Hippocampal formation (tissue), 2 donors: ENCODE measurements around the gene ANKRD45.
A peak's percentile ranks its signal among the peaks of the same experiment; 100 is the strongest.
"Not testable (repeated sequence)": the region's sequence is repeated elsewhere in the genome, so short reads cannot be mapped to it uniquely, and the experiment has no call there.

Experiments used
- DNase-seq, 2 donors: peaks; one replicate each; lab custom pipeline; 2025; lab: John Stamatoyannopoulos, UW

The ANKRD45 gene

GRCh38 chr1:173669491-173669941 is at the start of gene ANKRD45:
ANKRD45 (minus strand) TSS chr1:173669851; CDS start chr1:173659418, 10,433 bp downstream.
- DNase-seq, result peak in 1 of 2 donors; percentile 5

GRCh38 chr1:173717238-173717637 is 47.6 kb upstream of the ANKRD45 start:
- no peak for DNase-seq

GRCh38 chr1:173715538-173715844 is 45.8 kb upstream of the ANKRD45 start:
- no peak for DNase-seq

GRCh38 chr1:173714759-173715537 is 45.3 kb upstream of the ANKRD45 start, which contains the start of gene KLHL20:
KLHL20 (plus strand) TSS chr1:173714981; CDS start chr1:173716044, 1,063 bp downstream.
- peak; percentile 69 to 76 for DNase-seq

GRCh38 chr1:173714441-173714758 is 44.7 kb upstream of the ANKRD45 start:
- DNase-seq, result no peak

- DNase-seq, result no peak
These were observed 39.1 kb upstream of the ANKRD45 start for GRCh38 chr1:173708787-173709186.

GRCh38 chr1:173705117-173705516 is 35.5 kb upstream of the ANKRD45 start:
- no peak for DNase-seq

- DNase-seq, result no peak
These were observed 33.1 kb upstream of the ANKRD45 start for GRCh38 chr1:173702736-173703135.

- not testable (repeated sequence) for DNase-seq
These were observed 31.6 kb upstream of the ANKRD45 start for GRCh38 chr1:173701299-173701698.

GRCh38 chr1:173693238-173693637 is 23.6 kb upstream of the ANKRD45 start:
- DNase-seq, result no peak

- no peak for DNase-seq
These were observed 18.6 kb upstream of the ANKRD45 start for GRCh38 chr1:173688300-173688699.

- DNase-seq, result not testable (repeated sequence)
These were observed 15.5 kb upstream of the ANKRD45 start for GRCh38 chr1:173685121-173685520.

GRCh38 chr1:173683838-173684237 is 14.2 kb upstream of the ANKRD45 start:
- not testable (repeated sequence) for DNase-seq

- no peak for DNase-seq
These were observed 12.5 kb upstream of the ANKRD45 start for GRCh38 chr1:173682184-173682583.

GRCh38 chr1:173680152-173680551 is 10.5 kb upstream of the ANKRD45 start:
- DNase-seq, result not testable (repeated sequence)

- not testable (repeated sequence) for DNase-seq
These were observed 4.8 kb upstream of the ANKRD45 start for GRCh38 chr1:173674496-173674895.

- no peak for DNase-seq
These were observed 3.0 kb downstream of the ANKRD45 start for GRCh38 chr1:173666646-173667045.

GRCh38 chr1:173663159-173663558 is 6.5 kb downstream of the ANKRD45 start:
- DNase-seq, result no peak

- no peak for DNase-seq
These were observed 7.9 kb downstream of the ANKRD45 start for GRCh38 chr1:173661763-173662162.

- no peak for DNase-seq
These were observed 8.4 kb downstream of the ANKRD45 start for GRCh38 chr1:173661271-173661670.

- DNase-seq, result no peak
These were observed 9.3 kb downstream of the ANKRD45 start for GRCh38 chr1:173660306-173660705.

- no peak for DNase-seq
These were observed 20.6 kb downstream of the ANKRD45 start for GRCh38 chr1:173648880-173649605.

GRCh38 chr1:173646656-173647055 is 23.0 kb downstream of the ANKRD45 start:
- no peak for DNase-seq
